Activated T-helper 1 cell treated with anti-CD3 and anti-CD28 coated beads, Interleukin-12 subunit alpha, Interleukin-12 subunit beta, Interleukin-2, Interleukin-4 antibody, amounts not matched to agents 30 ng/mL and 10 ng/mL and 1 ng/mL, durations not matched to agents 14 hours and 24 hours and 36 hours (primary cell): ENCODE data around the gene EPHA4. TPM values are rescaled to one million over a fixed set of nuclear protein-coding genes. Genes with fewer than 3 reads are reported as not detected.

ENCODE experiments used
- DNase-seq: peaks from one replicate; pipeline ENCODE4 v3.0.0; 2021; ENCODE audit warnings: low spot score
- H3K27ac Mint-ChIP-seq: one replicate; pipeline ENCODE4 v1.8.0; 2021; ENCODE audit warnings: mild to moderate bottlenecking, mixed read lengths
- H3K27me3 Mint-ChIP-seq: one replicate; pipeline ENCODE4 v1.8.0; 2022; ENCODE audit warnings: mild to moderate bottlenecking, moderate library complexity, mixed read lengths; ENCODE audit not compliant: insufficient read depth
- H3K36me3 Mint-ChIP-seq: one replicate; pipeline ENCODE4 v1.8.0; 2021; ENCODE audit warnings: low read depth, mixed read lengths
- H3K4me1 Mint-ChIP-seq: one replicate; pipeline ENCODE4 v1.8.0; 2021; ENCODE audit warnings: low read depth, mixed read lengths
- H3K4me3 Mint-ChIP-seq: one replicate; pipeline ENCODE4 v1.8.0; 2021; ENCODE audit warnings: mild to moderate bottlenecking, moderate library complexity, mixed read lengths
- H3K9me3 Mint-ChIP-seq: one replicate; pipeline ENCODE4 v1.8.0; 2021; ENCODE audit warnings: mixed read lengths
- intact Hi-C: fragments of 100-400 bp; cut with micrococcal nuclease; formaldehyde crosslinking; loops from one replicate; pipeline ENCODE4 v1.15.1; 2024
- total RNA-seq: library from RNA; stranded (reverse); gene quantifications from 2 replicates; pipeline ENCODE4 v1.2.3, GENCODE V29; 2022

Gene EPHA4
- total RNA-seq, 1 donor from 2014 or later = 0.23 TPM

GRCh38 chr2:221551864-221552263 lies 20.2 kb downstream of the EPHA4 start:
- H3K9me3 Mint-ChIP-seq = no peaks in the 10 kb centered on the region
- intact Hi-C loops = no loop called here
- H3K27ac Mint-ChIP-seq = no peak overlapping the region
- H3K27me3 Mint-ChIP-seq = no peaks in the 10 kb centered on the region
- H3K36me3 Mint-ChIP-seq = peaks cover 1% of the 10 kb centered on the region
- H3K4me3 Mint-ChIP-seq = no peak overlapping the region
- H3K4me1 Mint-ChIP-seq = peaks cover 30% of the 10 kb centered on the region
- no peak for DNase-seq

DNA sequence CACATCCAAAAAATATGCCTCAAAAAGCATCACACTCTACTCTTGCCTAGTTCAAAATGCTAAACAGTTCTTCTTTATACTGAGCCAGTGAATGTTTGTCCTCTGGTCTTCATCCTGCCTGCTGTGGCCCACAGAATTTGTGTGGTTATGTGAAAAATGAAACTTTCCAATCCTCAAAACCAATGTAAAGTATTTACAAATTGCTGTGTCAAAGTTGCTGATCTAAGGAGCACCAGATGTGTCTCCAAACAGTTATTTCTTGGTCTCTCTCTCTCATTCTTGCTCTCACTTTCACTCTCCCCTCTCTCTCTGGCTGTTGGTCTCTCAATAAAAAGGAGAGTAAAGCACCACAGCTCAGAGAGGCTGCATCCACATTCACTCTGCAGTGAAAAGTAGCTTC lies 23.0 kb downstream of the EPHA4 start:
- H3K4me1 Mint-ChIP-seq = peaks cover 23% of the 10 kb centered on the region
- no peaks in the 10 kb centered on the region for H3K9me3 Mint-ChIP-seq
- peaks cover 1% of the 10 kb centered on the region for H3K36me3 Mint-ChIP-seq
- H3K27ac Mint-ChIP-seq = peak overlapping the region; percentile 42
- H3K27me3 Mint-ChIP-seq = no peaks in the 10 kb centered on the region
- no peak overlapping the region for H3K4me3 Mint-ChIP-seq
- peak; percentile 1 for DNase-seq
- intact Hi-C loops = loop anchor here (2.0 kb wide), 1 partner anchor 22 kb away; no protein-coding TSS in a partner anchor

- no peak for DNase-seq
- Mint-ChIP-seq H3K4me1 (peaks cover 18% of the 10 kb centered on the region), H3K36me3 (peaks cover 1% of the 10 kb centered on the region), H3K4me3 (no peak overlapping the region), H3K9me3 (no peaks in the 10 kb centered on the region), H3K27ac (no peak overlapping the region), H3K27me3 (peaks cover 2% of the 10 kb centered on the region)
- intact Hi-C loops = no loop called here
Measured at GRCh38 chr2:221546505-221547225, 25.4 kb downstream of the EPHA4 start.

DNA sequence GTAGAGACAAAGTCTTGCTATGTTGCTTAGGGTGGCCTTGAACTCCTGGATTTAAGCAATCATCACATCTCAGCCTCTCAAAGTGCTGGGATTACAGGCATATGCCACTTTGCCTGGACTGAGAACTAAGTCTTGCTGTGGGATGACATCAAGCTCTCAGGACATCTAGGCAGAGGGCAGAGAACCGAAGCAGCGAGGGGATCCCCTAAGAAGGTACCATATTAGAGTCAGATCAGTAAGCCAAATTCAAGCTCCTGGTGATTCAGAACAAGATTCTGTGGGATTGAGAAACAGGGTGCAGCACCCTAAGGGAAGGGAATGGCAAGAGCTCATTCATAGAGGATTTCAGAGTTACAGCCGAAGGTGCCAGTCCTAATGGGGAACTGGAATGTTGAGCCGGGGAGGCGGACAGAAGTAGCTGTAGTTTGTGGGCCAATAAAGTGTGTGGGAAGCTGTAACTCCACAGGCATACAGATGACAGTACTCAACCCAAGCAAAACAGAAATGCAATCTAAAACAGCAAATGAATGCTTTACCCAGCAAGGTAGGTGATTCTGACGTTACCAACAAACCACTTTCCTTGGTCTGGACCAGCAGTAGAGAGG lies 30.9 kb downstream of the EPHA4 start:
- DNase-seq = no peak
- H3K4me3 Mint-ChIP-seq = no peak overlapping the region
- peaks cover 14% of the 10 kb centered on the region for H3K27me3 Mint-ChIP-seq
- H3K9me3 Mint-ChIP-seq = no peaks in the 10 kb centered on the region
- H3K27ac Mint-ChIP-seq = no peak overlapping the region
- intact Hi-C loops = no loop called here
- no peaks in the 10 kb centered on the region for H3K4me1 Mint-ChIP-seq
- H3K36me3 Mint-ChIP-seq = no peaks in the 10 kb centered on the region

DNA sequence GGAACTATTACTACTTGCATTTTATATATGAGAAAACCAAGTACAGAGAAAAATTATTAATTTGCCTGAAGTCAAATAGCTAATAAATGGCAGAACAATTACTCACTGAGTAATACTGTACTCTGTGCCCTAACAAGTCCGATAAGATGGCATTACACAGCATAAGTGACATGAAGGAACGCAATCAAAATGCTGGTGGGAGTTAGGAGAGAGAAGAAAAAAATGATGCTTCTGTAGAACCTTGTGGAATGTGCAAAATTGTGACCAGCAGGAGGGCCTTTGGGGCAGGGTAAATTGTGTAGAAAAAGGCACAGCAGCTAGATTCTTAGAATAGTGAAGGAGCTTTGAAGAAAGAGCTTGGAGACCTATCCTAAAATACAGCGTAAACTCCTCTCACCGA lies 32.9 kb downstream of the EPHA4 start:
- Mint-ChIP-seq H3K4me3 (no peak overlapping the region), H3K27ac (no peak overlapping the region), H3K4me1 (no peaks in the 10 kb centered on the region), H3K27me3 (peaks cover 16% of the 10 kb centered on the region), H3K9me3 (no peaks in the 10 kb centered on the region), H3K36me3 (no peaks in the 10 kb centered on the region)
- DNase-seq = no peak
- intact Hi-C loops = no loop called here

DNA sequence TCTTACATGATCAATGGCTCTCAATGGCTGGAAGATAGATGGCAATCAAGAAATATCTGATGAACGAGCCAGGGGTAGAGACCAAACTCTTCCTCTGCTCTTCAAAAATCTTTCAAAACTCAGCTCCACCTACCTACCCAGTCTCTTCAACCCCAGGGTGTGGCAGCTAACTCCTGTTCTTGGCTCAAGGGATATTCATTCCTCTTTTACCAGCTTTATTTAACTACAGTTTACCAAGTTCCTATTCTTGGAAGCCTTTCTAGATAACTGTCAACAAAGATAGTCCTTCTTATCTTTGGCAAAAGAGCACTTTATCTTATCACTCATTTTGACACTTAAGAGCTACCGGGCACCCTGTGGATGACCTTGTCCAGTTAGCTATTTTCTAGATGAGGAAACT lies 36.3 kb downstream of the EPHA4 start:
- H3K4me1 Mint-ChIP-seq = peaks cover 4% of the 10 kb centered on the region
- H3K4me3 Mint-ChIP-seq = no peak overlapping the region
- H3K36me3 Mint-ChIP-seq = no peaks in the 10 kb centered on the region
- no peak for DNase-seq
- intact Hi-C loops = no loop called here
- H3K27ac Mint-ChIP-seq = no peak overlapping the region
- H3K9me3 Mint-ChIP-seq = no peaks in the 10 kb centered on the region
- H3K27me3 Mint-ChIP-seq = peaks cover 10% of the 10 kb centered on the region

DNA sequence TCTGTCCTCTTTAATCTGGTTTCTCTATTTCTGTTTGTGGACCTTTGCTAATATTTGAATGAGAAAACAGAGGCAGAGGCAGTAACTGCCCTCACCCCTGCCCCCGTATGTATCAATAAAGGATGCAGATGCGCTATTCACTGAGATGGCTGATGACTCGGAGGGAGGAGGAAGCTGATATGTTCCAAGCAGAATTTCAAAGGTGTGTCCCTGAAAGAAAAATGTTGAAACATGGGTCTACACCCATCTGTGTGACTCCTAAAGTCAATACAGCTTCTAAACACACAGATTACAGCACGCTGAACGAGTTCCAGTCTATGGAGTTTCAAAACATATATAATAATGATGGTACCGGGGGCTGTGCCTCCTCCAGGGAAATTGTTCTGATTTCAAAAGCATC lies 38.8 kb downstream of the EPHA4 start:
- Mint-ChIP-seq H3K27ac (no peak overlapping the region), H3K9me3 (no peaks in the 10 kb centered on the region), H3K36me3 (no peaks in the 10 kb centered on the region), H3K4me1 (peaks cover 26% of the 10 kb centered on the region), H3K4me3 (no peak overlapping the region), H3K27me3 (peaks cover 2% of the 10 kb centered on the region)
- intact Hi-C loops = no loop called here
- no peak for DNase-seq

- Mint-ChIP-seq H3K4me1 (peaks cover 32% of the 10 kb centered on the region), H3K27me3 (peaks cover 2% of the 10 kb centered on the region), H3K9me3 (no peaks in the 10 kb centered on the region), H3K36me3 (no peaks in the 10 kb centered on the region), H3K27ac (no peak overlapping the region), H3K4me3 (no peak overlapping the region)
- DNase-seq = no peak
- intact Hi-C loops = no loop called here
Measured at GRCh38 chr2:221532641-221533040, 39.5 kb downstream of the EPHA4 start.

DNA sequence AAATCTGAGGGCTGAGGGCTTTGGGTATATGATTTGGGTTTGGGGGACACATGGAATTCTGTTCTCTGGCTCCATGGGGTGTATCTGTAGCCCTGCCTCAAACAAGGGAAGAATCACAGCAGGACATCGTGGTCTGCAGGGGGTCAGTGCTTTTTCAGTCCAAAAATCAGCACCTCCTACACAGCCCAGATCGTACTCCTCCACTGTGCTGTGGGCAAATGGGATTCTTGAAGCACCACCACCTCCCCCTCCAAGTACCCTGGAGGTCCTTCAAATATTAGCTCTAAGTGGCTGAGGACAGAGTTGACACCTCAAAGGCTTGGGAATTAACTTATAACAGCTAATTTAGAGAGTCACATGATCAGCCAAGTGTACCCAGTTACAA lies 41.5 kb downstream of the EPHA4 start:
- Mint-ChIP-seq H3K36me3 (no peaks in the 10 kb centered on the region), H3K27ac (no peak overlapping the region), H3K4me1 (peaks cover 39% of the 10 kb centered on the region), H3K4me3 (no peak overlapping the region), H3K9me3 (no peaks in the 10 kb centered on the region), H3K27me3 (peaks cover 2% of the 10 kb centered on the region)
- DNase-seq = no peak
- intact Hi-C loops = no loop called here

DNA sequence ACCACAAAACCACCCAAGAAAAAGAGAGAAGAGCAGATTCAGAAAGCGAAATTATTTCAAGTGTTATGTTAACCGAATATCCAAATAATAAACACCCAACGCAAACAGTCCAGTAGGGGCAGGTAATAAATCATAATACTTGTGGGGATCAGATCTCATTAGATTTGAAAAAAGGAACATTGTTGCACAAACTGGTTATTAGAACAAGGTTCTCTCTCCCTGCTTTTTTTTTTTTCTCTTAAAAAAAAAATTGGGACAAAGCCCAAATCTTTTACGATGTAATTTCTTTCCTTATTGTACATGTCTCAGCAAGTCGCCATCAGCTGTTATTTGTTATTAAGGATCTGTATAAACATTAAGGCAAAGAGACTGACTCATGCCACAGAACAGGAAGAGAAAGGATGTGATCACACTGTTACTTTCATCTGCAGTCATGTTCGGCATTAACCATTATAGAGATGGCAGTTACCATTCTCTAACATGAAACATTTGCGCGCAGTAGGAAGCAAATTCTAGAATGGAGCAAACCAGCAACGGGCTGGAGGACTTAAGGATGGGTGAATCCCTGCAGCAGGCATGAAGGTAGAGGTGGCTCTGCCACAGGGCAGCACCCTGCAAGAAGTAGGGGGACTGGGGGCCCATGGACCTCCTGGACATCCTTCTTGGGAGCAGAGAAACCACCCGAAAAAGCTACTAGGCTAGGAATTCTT lies 42.0 kb downstream of the EPHA4 start:
- no peak for DNase-seq
- H3K9me3 Mint-ChIP-seq = no peaks in the 10 kb centered on the region
- peak overlapping the region; percentile 43 for H3K4me3 Mint-ChIP-seq
- peaks cover 39% of the 10 kb centered on the region for H3K4me1 Mint-ChIP-seq
- intact Hi-C loops = no loop called here
- H3K27ac Mint-ChIP-seq = peak overlapping the region; percentile 5
- no peaks in the 10 kb centered on the region for H3K27me3 Mint-ChIP-seq
- no peaks in the 10 kb centered on the region for H3K36me3 Mint-ChIP-seq

GRCh38 chr2:221529177-221529942 lies 42.7 kb downstream of the EPHA4 start:
- H3K4me3 Mint-ChIP-seq = peak overlapping the region; percentile 43
- no peaks in the 10 kb centered on the region for H3K27me3 Mint-ChIP-seq
- peaks cover 39% of the 10 kb centered on the region for H3K4me1 Mint-ChIP-seq
- intact Hi-C loops = no loop called here
- peak overlapping the region; percentile 5 for H3K27ac Mint-ChIP-seq
- no peak for DNase-seq
- no peaks in the 10 kb centered on the region for H3K9me3 Mint-ChIP-seq
- no peaks in the 10 kb centered on the region for H3K36me3 Mint-ChIP-seq

DNA sequence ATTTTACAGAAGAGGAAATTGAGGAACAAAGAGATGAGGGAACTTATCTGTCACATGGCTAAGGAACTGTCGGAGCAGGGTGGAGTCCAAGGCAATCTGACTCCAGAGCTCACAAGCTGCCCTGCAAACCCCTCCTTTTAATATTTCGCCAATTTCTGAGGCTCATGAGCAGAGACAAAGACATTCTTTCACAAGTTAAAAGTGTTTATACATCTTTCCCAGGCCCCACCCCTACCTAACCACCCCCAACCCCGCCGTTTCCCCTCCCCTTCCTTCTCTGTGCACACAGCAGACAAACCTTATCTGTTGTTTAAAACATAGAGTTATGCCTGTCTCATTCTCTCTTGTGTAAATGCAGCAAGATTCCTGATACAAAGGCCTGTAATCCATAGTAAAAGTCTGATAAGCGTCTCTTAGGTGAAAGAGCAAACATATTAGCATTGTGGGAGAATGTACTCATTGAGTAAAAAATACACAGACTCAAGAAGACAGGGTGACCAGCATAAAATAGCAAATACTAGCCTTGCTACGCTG lies 44.3 kb downstream of the EPHA4 start:
- Mint-ChIP-seq H3K9me3 (no peaks in the 10 kb centered on the region), H3K4me1 (peaks cover 39% of the 10 kb centered on the region), H3K27me3 (no peaks in the 10 kb centered on the region), H3K36me3 (no peaks in the 10 kb centered on the region), H3K4me3 (no peak overlapping the region), H3K27ac (no peak overlapping the region)
- intact Hi-C loops = loop anchor here (1.0 kb wide), 1 partner anchor 10 kb away; no protein-coding TSS in a partner anchor
- no peak for DNase-seq
